ENCODE measurements around the gene B4GALT5.

Gene B4GALT5

GRCh38 chr20:49756241-49756640 is 42.6 kb upstream of the B4GALT5 start:
- H3K27ac ChIP-seq (replicated peaks) = no peak overlapping the region
- TF ChIP-seq CTCF (IDR thresholded peaks at IDR 0.05; ENCODE audit: insufficient read depth, low read length) (no peak), GABPA (IDR thresholded peaks at IDR 0.05; ENCODE audit: low read depth) (no peak), SPI1 (IDR thresholded peaks at IDR 0.05; ENCODE audit: borderline replicate concordance, low read depth) (no peak), POLR2AphosphoS5 (IDR thresholded peaks at IDR 0.05; ENCODE audit: low read depth) (no peak), REST (IDR thresholded peaks at IDR 0.05; ENCODE audit: insufficient replicate concordance, low read depth) (no peak)
- no peak for DNase-seq (ENCODE audit: low read depth in 1 of 2, low spot score in 1 of 2)
- no peak overlapping the region for H3K4me3 ChIP-seq (replicated peaks; ENCODE audit: insufficient read depth, low read length)
- no peaks in the 10 kb centered on the region for H3K27me3 ChIP-seq (ENCODE audit: insufficient read depth, poor library complexity, severe bottlenecking)

DNA sequence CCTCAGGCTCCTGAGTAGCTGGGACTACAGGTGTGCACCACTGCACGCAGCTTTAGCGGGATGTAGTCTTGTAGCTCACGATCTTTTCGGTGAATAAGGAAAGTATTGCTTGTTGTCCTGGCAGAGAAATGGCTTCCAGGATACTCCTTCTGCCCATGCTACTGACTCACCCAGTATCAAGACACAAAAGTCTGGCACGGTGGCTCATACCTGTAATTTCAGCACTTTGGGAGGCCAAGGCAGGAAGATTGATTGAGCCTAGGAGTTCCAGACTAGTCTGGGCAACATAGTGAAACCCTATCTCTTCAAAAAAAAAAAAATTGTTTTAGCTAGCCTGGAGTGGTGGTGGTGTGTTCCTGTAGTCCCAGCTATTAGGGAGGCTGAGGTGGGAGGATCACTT is 40.9 kb upstream of the B4GALT5 start:
- H3K27me3 ChIP-seq (ENCODE audit: insufficient read depth, poor library complexity, severe bottlenecking) = no peaks in the 10 kb centered on the region
- H3K27ac ChIP-seq (replicated peaks) = no peak overlapping the region
- TF ChIP-seq REST (IDR thresholded peaks at IDR 0.05; ENCODE audit: insufficient replicate concordance, low read depth) (no peak), GABPA (IDR thresholded peaks at IDR 0.05; ENCODE audit: low read depth) (no peak), POLR2AphosphoS5 (IDR thresholded peaks at IDR 0.05; ENCODE audit: low read depth) (no peak), SPI1 (IDR thresholded peaks at IDR 0.05; ENCODE audit: borderline replicate concordance, low read depth) (no peak), CTCF (IDR thresholded peaks at IDR 0.05; ENCODE audit: insufficient read depth, low read length) (no peak)
- DNase-seq (ENCODE audit: low read depth in 1 of 2, low spot score in 1 of 2) = no peak
- H3K4me3 ChIP-seq (replicated peaks; ENCODE audit: insufficient read depth, low read length) = no peak overlapping the region

DNA sequence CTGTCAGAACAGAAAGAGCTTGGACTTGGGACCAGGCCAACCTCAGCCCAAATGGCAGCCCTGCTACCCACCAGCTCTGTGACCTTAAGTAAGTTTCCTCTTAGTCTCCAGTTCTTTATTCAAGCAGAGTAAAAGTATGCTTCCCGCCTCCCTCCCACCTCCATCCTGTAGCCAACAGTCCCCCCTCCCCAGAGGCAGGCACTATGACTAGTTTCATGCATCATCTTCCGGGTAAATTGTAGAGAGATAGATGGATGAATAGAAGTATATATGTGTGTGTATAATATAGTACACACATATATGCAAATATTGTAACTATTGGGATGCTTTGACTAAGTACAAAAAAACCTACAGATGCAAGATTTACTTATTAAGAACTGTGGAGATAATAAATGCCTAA is 39.5 kb upstream of the B4GALT5 start:
- TF ChIP-seq REST (IDR thresholded peaks at IDR 0.05; ENCODE audit: insufficient replicate concordance, low read depth) (no peak), CTCF (IDR thresholded peaks at IDR 0.05; ENCODE audit: insufficient read depth, low read length) (no peak), GABPA (IDR thresholded peaks at IDR 0.05; ENCODE audit: low read depth) (no peak), POLR2AphosphoS5 (IDR thresholded peaks at IDR 0.05; ENCODE audit: low read depth) (no peak), SPI1 (IDR thresholded peaks at IDR 0.05; ENCODE audit: borderline replicate concordance, low read depth) (no peak)
- no peak overlapping the region for H3K27ac ChIP-seq (replicated peaks)
- DNase-seq (ENCODE audit: low read depth in 1 of 2, low spot score in 1 of 2) = no peak
- H3K4me3 ChIP-seq (replicated peaks; ENCODE audit: insufficient read depth, low read length) = no peak overlapping the region
- no peaks in the 10 kb centered on the region for H3K27me3 ChIP-seq (ENCODE audit: insufficient read depth, poor library complexity, severe bottlenecking)
